A549 (cell line): ENCODE results near the gene CD99L2. TPM values are rescaled to one million over a fixed set of nuclear protein-coding genes. Genes with fewer than 3 reads are reported as not detected.

ENCODE experiments used
- ATAC-seq, 2 experiments: fragments of 200-7000 bp in 1 of 2; fragments of >200 bp in 1 of 2; cut with Nextera tagmentation in 1 of 2; cut with Tn5 transposase in 1 of 2; 3 replicates each; pipeline versions ENCODE4 v1.8.0 to v1.9.1; 2018 to 2020; ENCODE audit warnings: mild to moderate bottlenecking in 1 of 2, moderate library complexity in 1 of 2
- CTCF ChIA-PET: fragments of 300-600 bp; sonication (Branson Sonifier 250); formaldehyde crosslinking; extraction: SDS; loops from one replicate; lab custom pipeline; 2021; ENCODE audit warnings: antibody characterized with exemption, inconsistent platforms; lab: Yijun Ruan, JAX
- POLR2A ChIA-PET: fragments of 350-600 bp; formaldehyde crosslinking; extraction: SDS; loops from one replicate; lab custom pipeline; 2021; ENCODE audit warnings: antibody characterized with exemption, inconsistent platforms; lab: Yijun Ruan, JAX
- DNase-seq, 2 experiments: peaks; one replicate each; pipeline versions ENCODE4 v3.0.0 to v3.0.0-alpha.2; 2011 to 2016; ENCODE audit warnings: low read depth in 1 of 2, low spot score in 1 of 2
- FAIRE-seq: peaks from 2 replicates; lab custom pipeline; 2011; peaks lifted over from hg19 to GRCh38; lab: Jason Lieb, UNC
- H3K27ac ChIP-seq, 2 experiments: fragments of >200 bp; sonication (Bioruptor Twin); formaldehyde crosslinking; 3 replicates each; pipeline ENCODE4 v1.5.1; 2016 to 2017
- H3K4me1 ChIP-seq: fragments of >200 bp; sonication (Bioruptor Twin); formaldehyde crosslinking; 3 replicates; pipeline ENCODE4 v1.6.1; 2016
- H3K4me2 ChIP-seq: fragments of >200 bp; sonication (Bioruptor Twin); formaldehyde crosslinking; 3 replicates; pipeline ENCODE4 v1.6.1; 2016
- H3K4me3 ChIP-seq: fragments of >200 bp; sonication (Bioruptor Twin); formaldehyde crosslinking; 3 replicates; pipeline ENCODE4 v1.5.1; 2016
- H3K9me3 ChIP-seq: fragments of >200 bp; sonication (Bioruptor Twin); formaldehyde crosslinking; 3 replicates; pipeline ENCODE4 v1.6.1; 2016
- CEBPB ChIP-seq, 2 experiments: fragments of >200 bp in 1 of 2; sonication (Bioruptor Twin) in 1 of 2; formaldehyde crosslinking in 1 of 2; IDR thresholded peaks; 2 replicates each; pipeline ENCODE4 v1.6.1; 2012 to 2016
- CHD4 ChIP-seq: fragments of 200-600 bp; sonication (generic); IDR thresholded peaks from 2 replicates; pipeline ENCODE4 v1.6.1; 2016; ENCODE audit warnings: antibody characterized with exemption, mild to moderate bottlenecking, borderline replicate concordance
- CTCF ChIP-seq: fragments of >200 bp; sonication (Bioruptor Twin); formaldehyde crosslinking; IDR thresholded peaks from 3 replicates; pipeline ENCODE4 v1.5.1; 2016
- FOXS1 ChIP-seq: fragments of 250-450 bp; sonication (Bioruptor Pico); IDR thresholded peaks from 2 replicates; pipeline ENCODE4 v1.5.0; 2020; ENCODE audit warnings: mild to moderate bottlenecking, moderate library complexity
- GATA3 ChIP-seq: IDR thresholded peaks from 2 replicates; pipeline ENCODE4 v1.6.1; 2012; ENCODE audit warnings: borderline replicate concordance
- HES2 ChIP-seq: fragments of >200 bp; sonication (Bioruptor Twin); formaldehyde crosslinking; IDR thresholded peaks from 2 replicates; pipeline ENCODE4 v1.6.1; 2016
- HEYL ChIP-seq: fragments of 250-450 bp; sonication (Bioruptor Pico); IDR thresholded peaks from 2 replicates; pipeline ENCODE4 v1.8.0; 2021; ENCODE audit warnings: mild to moderate bottlenecking, moderate library complexity
- JUN ChIP-seq, 2 experiments: fragments of >200 bp; sonication (Bioruptor Twin); formaldehyde crosslinking; IDR thresholded peaks; 2 replicates in 1 of 2; 3 replicates in 1 of 2; pipeline ENCODE4 v1.6.1; 2016 to 2017
- JUNB ChIP-seq: fragments of >200 bp; sonication (Bioruptor Twin); formaldehyde crosslinking; IDR thresholded peaks from 2 replicates; pipeline ENCODE4 v1.6.1; 2016
- KDM1A ChIP-seq: fragments of 200-600 bp; sonication (generic); IDR thresholded peaks from 2 replicates; pipeline ENCODE4 v1.6.1; 2016; ENCODE audit warnings: low read depth, mild to moderate bottlenecking
- KDM5A ChIP-seq: fragments of 200-600 bp; sonication (generic); IDR thresholded peaks from 2 replicates; pipeline ENCODE4 v1.6.1; 2016; ENCODE audit warnings: antibody characterized with exemption, mild to moderate bottlenecking
- MAX ChIP-seq: IDR thresholded peaks from 2 replicates; pipeline ENCODE4 v1.6.1; 2012
- NFE2L2 ChIP-seq: fragments of 150-350 bp; conservative IDR thresholded peaks from 2 replicates; pipeline ENCODE4 v1.6.1; 2014; ENCODE audit warnings: low read length
- PHF8 ChIP-seq: fragments of 200-600 bp; sonication (generic); IDR thresholded peaks from 2 replicates; pipeline ENCODE4 v1.6.1; 2016; ENCODE audit warnings: low read depth, mild to moderate bottlenecking, antibody characterized with exemption, moderate library complexity, borderline replicate concordance
- POLR2AphosphoS2 ChIP-seq: conservative IDR thresholded peaks from 2 replicates; pipeline ENCODE4 v1.6.1; 2012; ENCODE audit warnings: low read length, improper control_type of control experiment, inconsistent platforms
- RAD21 ChIP-seq, 2 experiments: fragments of >200 bp in 1 of 2; sonication (Bioruptor Twin) in 1 of 2; formaldehyde crosslinking in 1 of 2; IDR thresholded peaks in 1 of 2; conservative IDR thresholded peaks in 1 of 2; 2 replicates in 1 of 2; 3 replicates in 1 of 2; pipeline ENCODE4 v1.6.1; 2012 to 2018; ENCODE audit warnings: inconsistent platforms in 1 of 2
- RARB ChIP-seq: fragments of 250-450 bp; sonication (Bioruptor Pico); IDR thresholded peaks from 2 replicates; pipeline ENCODE4 v1.8.0; 2021; ENCODE audit warnings: mild to moderate bottlenecking, moderate library complexity
- RNF2 ChIP-seq: fragments of 200-600 bp; sonication (generic); IDR thresholded peaks from 2 replicates; pipeline ENCODE4 v1.6.1; 2016; ENCODE audit warnings: low read depth, mild to moderate bottlenecking, antibody characterized with exemption, moderate library complexity, borderline replicate concordance
- SMC3 ChIP-seq: fragments of >200 bp; sonication (Bioruptor Twin); formaldehyde crosslinking; IDR thresholded peaks from 3 replicates; pipeline ENCODE4 v1.6.1; 2018; ENCODE audit warnings: inconsistent platforms
- TFCP2L1 ChIP-seq: fragments of 250-450 bp; sonication (Bioruptor Pico); IDR thresholded peaks from 2 replicates; pipeline ENCODE4 v1.5.0; 2021; ENCODE audit warnings: mild to moderate bottlenecking
- ZFP36 ChIP-seq: fragments of 450-650 bp; IDR thresholded peaks from 2 replicates; pipeline ENCODE4 v1.6.1; 2014; ENCODE audit warnings: borderline replicate concordance; ENCODE audit not compliant: partially characterized antibody
- WGBS: methylation state at CpG from one replicate; pipeline ENCODE4 v1.1.6; 2017; ENCODE audit errors: missing lambda C conversion rate; 5-methylcytosine and 5-hydroxymethylcytosine counted together
- polyA plus RNA-seq, 4 experiments: library from polyadenylated mRNA; depleted of rRNA in 3 of 4; stranded (reverse); fragments of >200 nt; fragmentation: RNase III in 1 of 4; extraction: RNeasy Plus Mini Kit Qiagen cat#74134 plus additional on column Dnase treatment in 1 of 4; gene quantifications; 2 replicates in 3 of 4; 3 replicates in 1 of 4; pipeline ENCODE4 v1.2.3, GENCODE V29; 2011 to 2017
- TF ChIP-seq, protein P1 (sequence below): fragments of >200 bp; sonication (Bioruptor Twin); formaldehyde crosslinking; IDR thresholded peaks from 3 replicates; pipeline ENCODE4 v1.6.1; 2016

Gene CD99L2
- polyA plus RNA-seq, 2 of the 4 experiments (the other 2 are of a cell fraction): 50.5 to 66.5 TPM

GRCh38 chrX:150772150-150772970 lies 126.1 kb downstream of the CD99L2 start:
- Histone ChIP-seq H3K4me2 (no peak overlapping the region), H3K27ac (peak overlapping the region; percentile 51 to 80), H3K9me3 (no peaks in the 10 kb centered on the region), H3K4me3 (no peak overlapping the region), H3K4me1 (peaks cover 13% of the 10 kb centered on the region; the same call in 1 of the 3 replicates)
- peak; percentile 93 to 97 for ATAC-seq
- peak; percentile 99 for FAIRE-seq
- peak; percentile 74 for TF ChIP-seq CTCF
- no peak for TF ChIP-seq JUNB
- TF ChIP-seq RAD21 (conservative IDR thresholded peaks at IDR 0.05 in 1 of 2, IDR thresholded peaks at IDR 0.05 in 1 of 2): peak; percentile 95 to 97
- TF ChIP-seq HEYL (CRISPR knock-in tag): no peak
- no peak for TF ChIP-seq MAX
- TF ChIP-seq HES2: no peak
- no peak for TF ChIP-seq ZFP36
- TF ChIP-seq CHD4: no peak
- TF ChIP-seq PHF8: no peak
- TF ChIP-seq GATA3: no peak
- no peak for TF ChIP-seq FOXS1 (CRISPR knock-in tag)
- no peak for TF ChIP-seq JUN (IDR thresholded peaks at IDR 0.05)
- TF ChIP-seq CEBPB (IDR thresholded peaks at IDR 0.05): no peak
- no peak for TF ChIP-seq RNF2
- TF ChIP-seq NFE2L2: no peak
- no peak for TF ChIP-seq POLR2AphosphoS2
- TF ChIP-seq KDM5A: no peak
- no peak for TF ChIP-seq KDM1A
- peak; percentile 89 for TF ChIP-seq SMC3
- TF ChIP-seq TFCP2L1: no peak
- TF ChIP-seq RARB (CRISPR knock-in tag): no peak
- POLR2A ChIA-PET: interaction anchor here (1.6 to 1.7 kb wide), 2 partner anchors 210 to 310 kb away, joined by 7 to 9 read pairs; partner anchors contain the start of gene HMGB3
- WGBS: 34% methylated on average over 21 of the region's 26 CpGs
- DNase-seq: peak; percentile 74 to 78
- CTCF ChIA-PET: interaction anchor here (0.6 to 12.6 kb wide), 51 partner anchors 9 to 906 kb away, joined by 3 to 223 read pairs (median 4); partner anchors contain the start of gene HMGB3

GRCh38 chrX:150771116-150771515 lies 127.4 kb downstream of the CD99L2 start:
- 100% methylated on average over 2 of the region's 16 CpGs for WGBS
- POLR2A ChIA-PET: no interaction called here

GRCh38 chrX:150770623-150771022 lies 127.8 kb downstream of the CD99L2 start:
- CTCF ChIA-PET: interaction anchor here (1.9 to 12.6 kb wide), 3 partner anchors 11 to 312 kb away, joined by 10 to 223 read pairs (median 20); no protein-coding TSS in a partner anchor
- Histone ChIP-seq H3K9me3 (no peaks in the 10 kb centered on the region), H3K27ac (no peak overlapping the region), H3K4me1 (peaks cover 15% of the 10 kb centered on the region; the same call in 1 of the 3 replicates), H3K4me3 (no peak overlapping the region), H3K4me2 (no peak overlapping the region)
- TF ChIP-seq, protein P1, sequence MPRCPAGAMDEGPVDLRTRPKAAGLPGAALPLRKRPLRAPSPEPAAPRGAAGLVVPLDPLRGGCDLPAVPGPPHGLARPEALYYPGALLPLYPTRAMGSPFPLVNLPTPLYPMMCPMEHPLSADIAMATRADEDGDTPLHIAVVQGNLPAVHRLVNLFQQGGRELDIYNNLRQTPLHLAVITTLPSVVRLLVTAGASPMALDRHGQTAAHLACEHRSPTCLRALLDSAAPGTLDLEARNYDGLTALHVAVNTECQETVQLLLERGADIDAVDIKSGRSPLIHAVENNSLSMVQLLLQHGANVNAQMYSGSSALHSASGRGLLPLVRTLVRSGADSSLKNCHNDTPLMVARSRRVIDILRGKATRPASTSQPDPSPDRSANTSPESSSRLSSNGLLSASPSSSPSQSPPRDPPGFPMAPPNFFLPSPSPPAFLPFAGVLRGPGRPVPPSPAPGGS: no peak
- no peak for TF ChIP-seq MAX
- POLR2A ChIA-PET: no interaction called here
- DNase-seq (no peak), ATAC-seq (no peak), FAIRE-seq (no peak)
- 100% methylated on average over 2 of the region's 17 CpGs for WGBS

More at GRCh38 chrX:150771116-150771515, 127.4 kb downstream of the CD99L2 start:
- Histone ChIP-seq H3K4me1 (peaks cover 15% of the 10 kb centered on the region; the same call in 1 of the 3 replicates), H3K4me2 (no peak overlapping the region), H3K9me3 (no peaks in the 10 kb centered on the region), H3K27ac (no peak overlapping the region), H3K4me3 (no peak overlapping the region)
- FAIRE-seq (no peak), DNase-seq (no peak), ATAC-seq (no peak)
- no peak for TF ChIP-seq RARB (CRISPR knock-in tag)
- CTCF ChIA-PET: interaction anchor here (1.4 to 12.6 kb wide), 8 partner anchors 9 to 311 kb away, joined by 5 to 223 read pairs (median 11); partner anchors contain the start of gene HMGB3
